ENCODE measurements around the gene AJAP1. TPM values are rescaled to one million over a fixed set of nuclear protein-coding genes. Genes with fewer than 3 reads are reported as not detected.

Gene AJAP1
- total RNA-seq, 1 experiment from 2014 or later: not detected

DNA sequence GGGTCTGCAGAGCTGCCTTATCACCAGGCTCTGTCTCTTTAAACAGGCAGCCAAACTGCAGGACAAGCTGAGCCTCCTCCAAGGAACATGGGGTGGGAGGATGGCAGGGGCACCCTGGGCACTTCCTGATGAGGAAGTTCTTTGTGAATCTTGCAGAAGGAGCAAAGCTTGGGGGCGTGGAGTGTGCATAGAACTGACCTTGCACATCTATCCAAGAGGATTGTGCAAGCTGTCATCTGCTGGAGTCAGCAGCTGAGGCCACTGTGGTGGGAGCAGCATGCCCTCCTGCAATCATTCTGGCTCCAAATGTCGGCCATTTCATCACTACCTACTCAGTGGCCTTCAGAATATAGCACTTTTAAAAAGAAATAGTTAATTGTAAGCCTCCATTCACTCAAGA is 182.2 kb downstream of the AJAP1 start:
- intact Hi-C loops (cut with micrococcal nuclease): no loop called here
- H2AFZ ChIP-seq (ENCODE audit: low read depth, low read length, poor library complexity, severe bottlenecking): no peak overlapping the region
- no peaks in the 10 kb centered on the region for H3K27me3 ChIP-seq (ENCODE audit: insufficient read depth, low read length)
- CTCF ChIA-PET: no interaction called here
- no peaks in the 10 kb centered on the region for H3K79me2 ChIP-seq (ENCODE audit: insufficient read depth, low read length)
- DNase-seq (ENCODE audit: low read depth, low spot score) (no peak), ATAC-seq (no peak)
- H3K9me3 ChIP-seq (ENCODE audit: control insufficient read depth in 1 of 2, insufficient read depth in 1 of 2, low read depth in 1 of 2, low read length in 2 of 2): peaks cover 0 to 4% of the 10 kb centered on the region in 2 experiments; a peak in 2 of 4 replicates
- H4K20me1 ChIP-seq (ENCODE audit: insufficient read depth): no peaks in the 10 kb centered on the region
- H3K27ac ChIP-seq (ENCODE audit: low read depth, low read length): no peak overlapping the region
- no peaks in the 10 kb centered on the region for H3K36me3 ChIP-seq (ENCODE audit: control insufficient read depth in 1 of 2, insufficient read depth in 2 of 2, low read length in 2 of 2)
- no peak overlapping the region for H3K4me2 ChIP-seq (ENCODE audit: low read length)
- H3K9me2 ChIP-seq (ENCODE audit: insufficient read depth): no peaks in the 10 kb centered on the region
- POLR2A ChIA-PET: no interaction called here
- BruUV-seq (replicated peaks): no TSS peak
- H3K4me3 ChIP-seq (replicated peaks in 1 of 2; ENCODE audit: low read depth in 1 of 2, low read length in 2 of 2): no peak overlapping the region
- RAD21 ChIA-PET (ENCODE audit: low non-redundant PET in 1 of 2, low total read pairs in 2 of 2, uncharacterized antibody in 2 of 2, unreplicated experiment in 2 of 2): no interaction called here
- H3K4me1 ChIP-seq (ENCODE audit: control insufficient read depth in 1 of 2, insufficient read depth in 2 of 2, low read length in 2 of 2): no peaks in the 10 kb centered on the region
- TF ChIP-seq TCF7L2 (IDR thresholded peaks at IDR 0.05; ENCODE audit: borderline replicate concordance, extremely low read depth, insufficient read depth, insufficient read length) (no peak), ZNF274 (IDR thresholded peaks at IDR 0.05; ENCODE audit: low read depth, low read length) (no peak), SRF (IDR thresholded peaks at IDR 0.05; ENCODE audit: low read depth) (no peak), ELF1 (IDR thresholded peaks at IDR 0.05; ENCODE audit: borderline replicate concordance, low read depth) (no peak), YY1 (IDR thresholded peaks at IDR 0.05; ENCODE audit: extremely low read depth, insufficient replicate concordance, low read depth, low read length) (no peak), EZH2phosphoT487 (IDR thresholded peaks at IDR 0.05; ENCODE audit: borderline replicate concordance) (no peak), EZH2 (IDR thresholded peaks at IDR 0.05) (no peak), ZFX (IDR thresholded peaks at IDR 0.05) (no peak), SP1 (IDR thresholded peaks at IDR 0.05; ENCODE audit: low read depth) (no peak), EGR1 (IDR thresholded peaks at IDR 0.05; ENCODE audit: low read depth) (no peak)
- TF ChIP-seq, protein P1, sequence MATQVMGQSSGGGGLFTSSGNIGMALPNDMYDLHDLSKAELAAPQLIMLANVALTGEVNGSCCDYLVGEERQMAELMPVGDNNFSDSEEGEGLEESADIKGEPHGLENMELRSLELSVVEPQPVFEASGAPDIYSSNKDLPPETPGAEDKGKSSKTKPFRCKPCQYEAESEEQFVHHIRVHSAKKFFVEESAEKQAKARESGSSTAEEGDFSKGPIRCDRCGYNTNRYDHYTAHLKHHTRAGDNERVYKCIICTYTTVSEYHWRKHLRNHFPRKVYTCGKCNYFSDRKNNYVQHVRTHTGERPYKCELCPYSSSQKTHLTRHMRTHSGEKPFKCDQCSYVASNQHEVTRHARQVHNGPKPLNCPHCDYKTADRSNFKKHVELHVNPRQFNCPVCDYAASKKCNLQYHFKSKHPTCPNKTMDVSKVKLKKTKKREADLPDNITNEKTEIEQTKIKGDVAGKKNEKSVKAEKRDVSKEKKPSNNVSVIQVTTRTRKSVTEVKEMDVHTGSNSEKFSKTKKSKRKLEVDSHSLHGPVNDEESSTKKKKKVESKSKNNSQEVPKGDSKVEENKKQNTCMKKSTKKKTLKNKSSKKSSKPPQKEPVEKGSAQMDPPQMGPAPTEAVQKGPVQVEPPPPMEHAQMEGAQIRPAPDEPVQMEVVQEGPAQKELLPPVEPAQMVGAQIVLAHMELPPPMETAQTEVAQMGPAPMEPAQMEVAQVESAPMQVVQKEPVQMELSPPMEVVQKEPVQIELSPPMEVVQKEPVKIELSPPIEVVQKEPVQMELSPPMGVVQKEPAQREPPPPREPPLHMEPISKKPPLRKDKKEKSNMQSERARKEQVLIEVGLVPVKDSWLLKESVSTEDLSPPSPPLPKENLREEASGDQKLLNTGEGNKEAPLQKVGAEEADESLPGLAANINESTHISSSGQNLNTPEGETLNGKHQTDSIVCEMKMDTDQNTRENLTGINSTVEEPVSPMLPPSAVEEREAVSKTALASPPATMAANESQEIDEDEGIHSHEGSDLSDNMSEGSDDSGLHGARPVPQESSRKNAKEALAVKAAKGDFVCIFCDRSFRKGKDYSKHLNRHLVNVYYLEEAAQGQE (IDR thresholded peaks at IDR 0.05; ENCODE audit: low read depth): no peak
- TF ChIP-seq, protein P2, sequence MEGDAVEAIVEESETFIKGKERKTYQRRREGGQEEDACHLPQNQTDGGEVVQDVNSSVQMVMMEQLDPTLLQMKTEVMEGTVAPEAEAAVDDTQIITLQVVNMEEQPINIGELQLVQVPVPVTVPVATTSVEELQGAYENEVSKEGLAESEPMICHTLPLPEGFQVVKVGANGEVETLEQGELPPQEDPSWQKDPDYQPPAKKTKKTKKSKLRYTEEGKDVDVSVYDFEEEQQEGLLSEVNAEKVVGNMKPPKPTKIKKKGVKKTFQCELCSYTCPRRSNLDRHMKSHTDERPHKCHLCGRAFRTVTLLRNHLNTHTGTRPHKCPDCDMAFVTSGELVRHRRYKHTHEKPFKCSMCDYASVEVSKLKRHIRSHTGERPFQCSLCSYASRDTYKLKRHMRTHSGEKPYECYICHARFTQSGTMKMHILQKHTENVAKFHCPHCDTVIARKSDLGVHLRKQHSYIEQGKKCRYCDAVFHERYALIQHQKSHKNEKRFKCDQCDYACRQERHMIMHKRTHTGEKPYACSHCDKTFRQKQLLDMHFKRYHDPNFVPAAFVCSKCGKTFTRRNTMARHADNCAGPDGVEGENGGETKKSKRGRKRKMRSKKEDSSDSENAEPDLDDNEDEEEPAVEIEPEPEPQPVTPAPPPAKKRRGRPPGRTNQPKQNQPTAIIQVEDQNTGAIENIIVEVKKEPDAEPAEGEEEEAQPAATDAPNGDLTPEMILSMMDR (IDR thresholded peaks at IDR 0.05 in 2 of 3, conservative IDR thresholded peaks at IDR 0.05 in 1 of 3; ENCODE audit: borderline replicate concordance in 1 of 3, insufficient read depth in 1 of 3, low read depth in 2 of 3, low read length in 2 of 3): no peak
- TF ChIP-seq, protein P3, sequence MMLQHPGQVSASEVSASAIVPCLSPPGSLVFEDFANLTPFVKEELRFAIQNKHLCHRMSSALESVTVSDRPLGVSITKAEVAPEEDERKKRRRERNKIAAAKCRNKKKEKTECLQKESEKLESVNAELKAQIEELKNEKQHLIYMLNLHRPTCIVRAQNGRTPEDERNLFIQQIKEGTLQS (IDR thresholded peaks at IDR 0.05): no peak
- TF ChIP-seq, protein P4, sequence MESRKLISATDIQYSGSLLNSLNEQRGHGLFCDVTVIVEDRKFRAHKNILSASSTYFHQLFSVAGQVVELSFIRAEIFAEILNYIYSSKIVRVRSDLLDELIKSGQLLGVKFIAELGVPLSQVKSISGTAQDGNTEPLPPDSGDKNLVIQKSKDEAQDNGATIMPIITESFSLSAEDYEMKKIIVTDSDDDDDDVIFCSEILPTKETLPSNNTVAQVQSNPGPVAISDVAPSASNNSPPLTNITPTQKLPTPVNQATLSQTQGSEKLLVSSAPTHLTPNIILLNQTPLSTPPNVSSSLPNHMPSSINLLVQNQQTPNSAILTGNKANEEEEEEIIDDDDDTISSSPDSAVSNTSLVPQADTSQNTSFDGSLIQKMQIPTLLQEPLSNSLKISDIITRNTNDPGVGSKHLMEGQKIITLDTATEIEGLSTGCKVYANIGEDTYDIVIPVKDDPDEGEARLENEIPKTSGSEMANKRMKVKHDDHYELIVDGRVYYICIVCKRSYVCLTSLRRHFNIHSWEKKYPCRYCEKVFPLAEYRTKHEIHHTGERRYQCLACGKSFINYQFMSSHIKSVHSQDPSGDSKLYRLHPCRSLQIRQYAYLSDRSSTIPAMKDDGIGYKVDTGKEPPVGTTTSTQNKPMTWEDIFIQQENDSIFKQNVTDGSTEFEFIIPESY (IDR thresholded peaks at IDR 0.05; ENCODE audit: extremely low read depth, insufficient replicate concordance, low read length): no peak
- H3K9ac ChIP-seq (ENCODE audit: low read length): no peak overlapping the region

Measured in HCT116 (cell line).